Left lung (tissue), 10 donors: ENCODE data around the gene YAP1. TPM values are rescaled to one million over a fixed set of nuclear protein-coding genes. Genes with fewer than 3 reads are reported as not detected.
A peak's percentile ranks its signal among the peaks of the same experiment; 100 is the strongest.

Experiments used
- ATAC-seq: fragments of 200-7000 bp; cut with Tn5 transposase; one replicate; pipeline ENCODE4 v1.9.1; 2020; ENCODE audit warnings: moderate library complexity
- DNase-seq, 4 donors: peaks; one replicate each; pipeline ENCODE4 v3.0.0-alpha.2; 2013 to 2020
- H3K27ac ChIP-seq, 2 donors: fragments of 200-600 bp; sonication (generic) in 1 of 2; one replicate each; pipeline versions ENCODE4 v1.5.0 to v1.8.0; 2020 to 2021
- H3K27me3 ChIP-seq, 2 donors: fragments of 200-600 bp; sonication (generic) in 1 of 2; one replicate each; pipeline versions ENCODE4 v1.5.0 to v1.8.0; 2020 to 2021
- H3K36me3 ChIP-seq, 2 donors: fragments of 200-600 bp; sonication (generic) in 1 of 2; one replicate each; pipeline versions ENCODE4 v1.5.0 to v1.8.0; 2020 to 2021
- H3K4me1 ChIP-seq, 2 donors: fragments of 200-600 bp; one replicate each; pipeline ENCODE4 v1.8.0; 2021
- H3K4me3 ChIP-seq, 2 donors: fragments of 200-600 bp; sonication (generic) in 1 of 2; one replicate each; pipeline versions ENCODE4 v1.5.0 to v1.8.0; 2020 to 2021; ENCODE audit warnings: mild to moderate bottlenecking in 1 of 2
- H3K9me3 ChIP-seq, 2 donors: fragments of 200-600 bp; sonication (generic) in 1 of 2; one replicate each; pipeline versions ENCODE4 v1.5.0 to v1.8.0; 2020 to 2021
- intact Hi-C, 2 donors: fragments of 100-400 bp; cut with DNase I; formaldehyde crosslinking; loops; one replicate each; pipeline versions ENCODE4 v1.11.2 to v1.14.2; 2022
- polyA plus RNA-seq, 6 donors: library from polyadenylated mRNA; unstranded; fragments of 120-200 nt; gene quantifications; one replicate each; pipeline ENCODE4 v1.2.1, GENCODE V29; 2013; ENCODE audit not compliant: insufficient read length in 6 of 6
- total RNA-seq, 2 donors: library from RNA; stranded (reverse); fragmentation: NEBNext Ultra II Directional; extraction: Animal tissue kit (Norgen Biotek cat#: 25700); gene quantifications; one replicate each; pipeline ENCODE4 v1.2.1, GENCODE V29; 2021
- TF ChIP-seq, protein P1 (sequence below), 2 donors: fragments of 200-600 bp; sonication (generic) in 1 of 2; IDR thresholded peaks; one replicate each; pipeline versions ENCODE4 v1.5.0 to v1.8.0; 2021; ENCODE audit warnings: antibody characterized with exemption in 2 of 2
- donor health status: DM: no; HTN: yes; CAD: no.
- donor health status: DM: no; HTN: no; CAD: no.

YAP1 gene
- total and polyA plus RNA-seq, 8 donors: 105 to 384 (median 335) TPM

DNA sequence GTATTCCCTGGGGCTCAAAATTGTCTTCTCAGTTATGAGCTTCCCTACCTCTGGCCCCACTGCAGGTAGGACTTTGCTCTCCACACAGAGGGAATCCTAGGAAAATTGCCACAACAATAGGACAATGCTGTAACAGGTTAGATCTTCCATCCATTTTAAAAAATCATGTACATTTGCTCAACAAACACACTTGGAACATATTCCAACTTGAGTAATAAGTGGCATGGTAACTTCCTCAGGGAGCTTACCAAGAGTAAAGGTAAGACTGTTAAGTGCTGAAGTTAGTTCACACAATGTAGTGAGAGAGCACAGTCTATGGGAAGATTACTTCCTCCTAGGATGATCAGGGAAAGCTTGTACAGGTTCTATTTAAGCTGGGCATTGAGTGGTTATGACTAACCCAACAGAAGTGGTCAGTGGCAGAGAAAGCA, 128.2 kb downstream of the YAP1 start:
- H3K36me3 ChIP-seq: no peaks in the 10 kb centered on the region
- H3K27ac ChIP-seq: no peak overlapping the region
- intact Hi-C loops: no loop called here
- ATAC-seq (peak; percentile 59), DNase-seq (no peak)
- H3K9me3 ChIP-seq: no peaks in the 10 kb centered on the region
- TF ChIP-seq, protein P1, sequence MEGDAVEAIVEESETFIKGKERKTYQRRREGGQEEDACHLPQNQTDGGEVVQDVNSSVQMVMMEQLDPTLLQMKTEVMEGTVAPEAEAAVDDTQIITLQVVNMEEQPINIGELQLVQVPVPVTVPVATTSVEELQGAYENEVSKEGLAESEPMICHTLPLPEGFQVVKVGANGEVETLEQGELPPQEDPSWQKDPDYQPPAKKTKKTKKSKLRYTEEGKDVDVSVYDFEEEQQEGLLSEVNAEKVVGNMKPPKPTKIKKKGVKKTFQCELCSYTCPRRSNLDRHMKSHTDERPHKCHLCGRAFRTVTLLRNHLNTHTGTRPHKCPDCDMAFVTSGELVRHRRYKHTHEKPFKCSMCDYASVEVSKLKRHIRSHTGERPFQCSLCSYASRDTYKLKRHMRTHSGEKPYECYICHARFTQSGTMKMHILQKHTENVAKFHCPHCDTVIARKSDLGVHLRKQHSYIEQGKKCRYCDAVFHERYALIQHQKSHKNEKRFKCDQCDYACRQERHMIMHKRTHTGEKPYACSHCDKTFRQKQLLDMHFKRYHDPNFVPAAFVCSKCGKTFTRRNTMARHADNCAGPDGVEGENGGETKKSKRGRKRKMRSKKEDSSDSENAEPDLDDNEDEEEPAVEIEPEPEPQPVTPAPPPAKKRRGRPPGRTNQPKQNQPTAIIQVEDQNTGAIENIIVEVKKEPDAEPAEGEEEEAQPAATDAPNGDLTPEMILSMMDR (IDR thresholded peaks at IDR 0.05): no peak
- H3K4me1 ChIP-seq: peaks cover 0 to 2% of the 10 kb centered on the region in 2 donors
- no peaks in the 10 kb centered on the region for H3K27me3 ChIP-seq
- H3K4me3 ChIP-seq: no peak overlapping the region

GRCh38 chr11:102239448-102239847, 129.2 kb downstream of the YAP1 start:
- no peak for DNase-seq
- no peaks in the 10 kb centered on the region for H3K36me3 ChIP-seq
- peaks cover 0 to 2% of the 10 kb centered on the region in 2 donors for H3K4me1 ChIP-seq
- TF ChIP-seq, protein P1 (IDR thresholded peaks at IDR 0.05): no peak
- H3K27ac ChIP-seq: no peak overlapping the region
- H3K9me3 ChIP-seq: no peaks in the 10 kb centered on the region
- H3K27me3 ChIP-seq: no peaks in the 10 kb centered on the region
- H3K4me3 ChIP-seq: no peak overlapping the region
- no peak for ATAC-seq
- intact Hi-C loops: no loop called here

- ATAC-seq (no peak), DNase-seq (no peak)
- TF ChIP-seq, protein P1 (IDR thresholded peaks at IDR 0.05): no peak
- H3K9me3 ChIP-seq: no peaks in the 10 kb centered on the region
- no peak overlapping the region for H3K27ac ChIP-seq
- H3K36me3 ChIP-seq: no peaks in the 10 kb centered on the region
- intact Hi-C loops: no loop called here
- H3K4me1 ChIP-seq: peaks cover 0 to 2% of the 10 kb centered on the region in 2 donors
- H3K27me3 ChIP-seq: no peaks in the 10 kb centered on the region
- no peak overlapping the region for H3K4me3 ChIP-seq
These were observed 129.7 kb downstream of the YAP1 start for GRCh38 chr11:102239911-102240310.

GRCh38 chr11:102240502-102240901, 130.3 kb downstream of the YAP1 start:
- Histone ChIP-seq H3K27me3 (no peaks in the 10 kb centered on the region), H3K9me3 (no peaks in the 10 kb centered on the region), H3K27ac (no peak overlapping the region), H3K4me1 (peaks cover 0 to 2% of the 10 kb centered on the region in 2 donors), H3K36me3 (no peaks in the 10 kb centered on the region), H3K4me3 (no peak overlapping the region)
- TF ChIP-seq, protein P1 (IDR thresholded peaks at IDR 0.05): no peak
- intact Hi-C loops: no loop called here
- ATAC-seq (no peak), DNase-seq (no peak)

- TF ChIP-seq, protein P1 (IDR thresholded peaks at IDR 0.05): no peak
- no peaks in the 10 kb centered on the region for H3K27me3 ChIP-seq
- ATAC-seq: peak; percentile 32
- no peak for DNase-seq
- no peak overlapping the region for H3K27ac ChIP-seq
- intact Hi-C loops: no loop called here
- peaks cover 0 to 2% of the 10 kb centered on the region in 2 donors for H3K4me1 ChIP-seq
- H3K4me3 ChIP-seq: no peak overlapping the region
- H3K9me3 ChIP-seq: no peaks in the 10 kb centered on the region
- H3K36me3 ChIP-seq: no peaks in the 10 kb centered on the region
These were observed 130.8 kb downstream of the YAP1 start for GRCh38 chr11:102241026-102241425.
